H4 (cell line): ENCODE data around the gene GPI. TPM values are rescaled to one million over a fixed set of nuclear protein-coding genes. Genes with fewer than 3 reads are reported as not detected.

Experiments
- DNase-seq: peaks from one replicate; pipeline ENCODE4 v3.0.0-alpha.2; 2015; ENCODE audit warnings: low spot score
- total RNA-seq: library from RNA; depleted of rRNA; stranded (reverse); fragments of >200 nt; shearing (Covaris generic); gene quantifications from 2 replicates; pipeline ENCODE4 v1.2.3, GENCODE V29; 2014

Gene GPI
- total RNA-seq, 1 experiment from 2014 or later, result 418 TPM

GRCh38 chr19:34341935-34342680 lies 22.9 kb upstream of the GPI start:
- no peak for DNase-seq

GRCh38 chr19:34343751-34344150 lies 21.2 kb upstream of the GPI start:
- DNase-seq, result no peak

GRCh38 chr19:34345947-34346351 lies 19.0 kb upstream of the GPI start:
- peak; percentile 82 for DNase-seq

- DNase-seq, result no peak
Measured at GRCh38 chr19:34347561-34348165, 17.3 kb upstream of the GPI start.

- no peak for DNase-seq
Measured at GRCh38 chr19:34348899-34349487, 16.0 kb upstream of the GPI start.

GRCh38 chr19:34350161-34350561 lies 14.8 kb upstream of the GPI start:
- DNase-seq, result no peak

GRCh38 chr19:34351382-34351826 lies 13.6 kb upstream of the GPI start:
- no peak for DNase-seq

- DNase-seq, result no peak
Measured at GRCh38 chr19:34353546-34353945, 11.4 kb upstream of the GPI start.

- no peak for DNase-seq
Measured at GRCh38 chr19:34355201-34355600, 9.8 kb upstream of the GPI start.

GRCh38 chr19:34356875-34357274 lies 8.1 kb upstream of the GPI start:
- no peak for DNase-seq

GRCh38 chr19:34357431-34357830 lies 7.6 kb upstream of the GPI start:
- no peak for DNase-seq

- DNase-seq, result peak; percentile 100
Measured at GRCh38 chr19:34359140-34359953, 5.6 kb upstream of the GPI start.

- no peak for DNase-seq
Measured at GRCh38 chr19:34359954-34360315, 5.1 kb upstream of the GPI start.

- DNase-seq, result no peak
Measured at GRCh38 chr19:34360354-34360909, 4.6 kb upstream of the GPI start.

- no peak for DNase-seq
Measured at GRCh38 chr19:34362679-34363069, 2.3 kb upstream of the GPI start.

GRCh38 chr19:34363094-34363493 lies 1.9 kb upstream of the GPI start:
- DNase-seq, result no peak

- DNase-seq, result no peak
Measured at GRCh38 chr19:34363930-34364329, 1.1 kb upstream of the GPI start.

- DNase-seq, result no peak
Measured at GRCh38 chr19:34364462-34364829, 550 bp upstream of the GPI start.

GRCh38 chr19:34365463-34366401 lies 736 bp downstream of the GPI start:
- no peak for DNase-seq

GRCh38 chr19:34366738-34367623 lies 2.0 kb downstream of the GPI start:
- no peak for DNase-seq
